C4-2B (cell line): ENCODE data around the gene H1-8.

Source experiments
- ZFX ChIP-seq: fragments of 450-650 bp; IDR thresholded peaks from 2 replicates; pipeline ENCODE4 v1.6.1; 2017
- TF ChIP-seq, protein P1 (sequence below): fragments of 450-650 bp; conservative IDR thresholded peaks from 2 replicates; pipeline ENCODE4 v1.5.1; 2017; ENCODE audit warnings: mild to moderate bottlenecking

DNA sequence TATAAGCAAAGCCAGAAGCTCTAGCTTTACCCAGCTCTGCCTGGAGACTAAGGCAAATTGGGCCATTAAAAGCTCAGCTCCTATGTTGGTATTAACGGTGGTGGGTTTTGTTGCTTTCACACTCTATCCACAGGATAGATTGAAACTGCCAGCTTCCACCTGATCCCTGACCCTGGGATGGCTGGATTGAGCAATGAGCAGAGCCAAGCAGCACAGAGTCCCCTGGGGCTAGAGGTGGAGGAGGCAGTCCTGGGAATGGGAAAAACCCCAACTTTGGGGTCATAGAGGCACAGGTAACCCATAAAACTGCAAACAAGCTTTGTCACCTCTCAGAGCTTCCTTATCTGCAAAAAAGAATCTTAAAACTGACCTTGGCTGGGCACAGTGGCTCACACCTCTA is 7.9 kb upstream of the H1-8 start:
- TF ChIP-seq, protein P1, sequence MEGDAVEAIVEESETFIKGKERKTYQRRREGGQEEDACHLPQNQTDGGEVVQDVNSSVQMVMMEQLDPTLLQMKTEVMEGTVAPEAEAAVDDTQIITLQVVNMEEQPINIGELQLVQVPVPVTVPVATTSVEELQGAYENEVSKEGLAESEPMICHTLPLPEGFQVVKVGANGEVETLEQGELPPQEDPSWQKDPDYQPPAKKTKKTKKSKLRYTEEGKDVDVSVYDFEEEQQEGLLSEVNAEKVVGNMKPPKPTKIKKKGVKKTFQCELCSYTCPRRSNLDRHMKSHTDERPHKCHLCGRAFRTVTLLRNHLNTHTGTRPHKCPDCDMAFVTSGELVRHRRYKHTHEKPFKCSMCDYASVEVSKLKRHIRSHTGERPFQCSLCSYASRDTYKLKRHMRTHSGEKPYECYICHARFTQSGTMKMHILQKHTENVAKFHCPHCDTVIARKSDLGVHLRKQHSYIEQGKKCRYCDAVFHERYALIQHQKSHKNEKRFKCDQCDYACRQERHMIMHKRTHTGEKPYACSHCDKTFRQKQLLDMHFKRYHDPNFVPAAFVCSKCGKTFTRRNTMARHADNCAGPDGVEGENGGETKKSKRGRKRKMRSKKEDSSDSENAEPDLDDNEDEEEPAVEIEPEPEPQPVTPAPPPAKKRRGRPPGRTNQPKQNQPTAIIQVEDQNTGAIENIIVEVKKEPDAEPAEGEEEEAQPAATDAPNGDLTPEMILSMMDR = no peak
- no peak for TF ChIP-seq ZFX
